ENCODE data around the gene PLA2R1. TPM values are rescaled to one million over a fixed set of nuclear protein-coding genes. Genes with fewer than 3 reads are reported as not detected.

PLA2R1 gene
- total and polyA plus RNA-seq, 2 of the 4 experiments (the other 2 are of a cell fraction), result 0.43 to 0.54 TPM

GRCh38 chr2:159987181-159987580, 75.2 kb downstream of the PLA2R1 start:
- intact Hi-C loops (cut with micrococcal nuclease), result no loop called here

More at GRCh38 chr2:159987181-159987580, 75.2 kb downstream of the PLA2R1 start:
- BruUV-seq (replicated peaks), result no TSS peak
- H3K4me2 ChIP-seq (ENCODE audit: low read depth, low read length), result no peak overlapping the region
- DNase-seq (no peak), ATAC-seq (ENCODE audit: low read depth) (no peak)
- peaks cover 5% of the 10 kb centered on the region for H3K27me3 ChIP-seq (ENCODE audit: control insufficient read depth, insufficient read depth, low read length)
- H3K9me1 ChIP-seq (ENCODE audit: insufficient read depth, low read length), result no peaks in the 10 kb centered on the region
- H3K18ac ChIP-seq (ENCODE audit: low read depth, low read length), result no peak overlapping the region
- H3K4ac ChIP-seq (ENCODE audit: low read depth, low read length), result no peak overlapping the region
- no peak overlapping the region for H3K4me3 ChIP-seq (ENCODE audit: insufficient read depth, low read depth, low read length)
- no peaks in the 10 kb centered on the region for H3K4me1 ChIP-seq (ENCODE audit: control insufficient read depth, insufficient read depth, low read length)
- in situ Hi-C loops (cut with MboI; ENCODE audit: low sequenced_read_pairs) (no loop called here), dilution Hi-C loops (cut with HindIII; ENCODE audit: low sequenced_read_pairs, unreplicated experiment) (no loop called here)
- no peak overlapping the region for H2AK5ac ChIP-seq (ENCODE audit: low read depth, low read length)
- H4K91ac ChIP-seq (ENCODE audit: insufficient read depth, low read depth, low read length), result no peak overlapping the region
- H2BK120ac ChIP-seq (ENCODE audit: low read depth, low read length), result no peak overlapping the region
- H3K9ac ChIP-seq (ENCODE audit: low read depth, low read length), result no peak overlapping the region
- no peak overlapping the region for H4K8ac ChIP-seq (ENCODE audit: low read depth in 2 of 2, low read length in 2 of 2)
- no peak overlapping the region for H4K5ac ChIP-seq (ENCODE audit: low read depth, low read length)
- H2BK5ac ChIP-seq (ENCODE audit: low read depth, low read length, poor library complexity, severe bottlenecking), result no peak overlapping the region
- CTCF ChIA-PET, result no interaction called here
- POLR2A ChIA-PET (ENCODE audit: unreplicated experiment), result no interaction called here
- H3K27ac ChIP-seq (ENCODE audit: insufficient read depth, low read length), result no peak overlapping the region
- peaks cover 2% of the 10 kb centered on the region; the same call in 1 of the 2 replicates for H4K20me1 ChIP-seq (ENCODE audit: insufficient read depth, low read length)
- no peaks in the 10 kb centered on the region for H3K36me3 ChIP-seq (ENCODE audit: control insufficient read depth, insufficient read depth, low read length)
- H3K56ac ChIP-seq (ENCODE audit: extremely low read depth, insufficient read depth, low read length), result no peak overlapping the region
- no peaks in the 10 kb centered on the region for H3K79me1 ChIP-seq (ENCODE audit: low read depth in 1 of 2, low read length in 2 of 2)
- H3K9me3 ChIP-seq (ENCODE audit: control insufficient read depth, insufficient read depth, low read length), result no peaks in the 10 kb centered on the region
- no peak overlapping the region for H2AK9ac ChIP-seq (replicated peaks; ENCODE audit: low read depth, low read length, poor library complexity)
- 83% methylated on average over 1 of the region's 6 CpGs; no CpG with 5 or more reads in 1 of the 2 experiments for WGBS, 2 experiments (ENCODE audit: extremely low coverage in 2 of 2, insufficient read length in 1 of 2)
- H3K23ac ChIP-seq (ENCODE audit: low read depth, low read length), result no peak overlapping the region
- H2BK15ac ChIP-seq (ENCODE audit: low read depth, low read length), result no peak overlapping the region
- TF ChIP-seq RAD21 (IDR thresholded peaks at IDR 0.05; ENCODE audit: low read length) (no peak), FOS (IDR thresholded peaks at IDR 0.05; ENCODE audit: low read depth, low read length) (no peak), NFE2L2 (IDR thresholded peaks at IDR 0.05; ENCODE audit: low read depth, low read length) (no peak), RFX5 (IDR thresholded peaks at IDR 0.05; ENCODE audit: low read depth, low read length) (no peak), MAFK (IDR thresholded peaks at IDR 0.05; ENCODE audit: low read depth, low read length) (no peak), MAZ (IDR thresholded peaks at IDR 0.05; ENCODE audit: borderline replicate concordance, low read depth, low read length) (no peak), ELK1 (IDR thresholded peaks at IDR 0.05; ENCODE audit: borderline replicate concordance, low read depth, low read length) (no peak), MXI1 (IDR thresholded peaks at IDR 0.05; ENCODE audit: borderline replicate concordance, low read depth, low read length) (no peak), CHD1 (IDR thresholded peaks at IDR 0.05; ENCODE audit: low read depth, low read length) (no peak), BHLHE40 (IDR thresholded peaks at IDR 0.05; ENCODE audit: low read depth, low read length) (no peak), POLR2A (IDR thresholded peaks at IDR 0.05; ENCODE audit: low read depth, low read length) (no peak), SMC3 (IDR thresholded peaks at IDR 0.05; ENCODE audit: low read depth, low read length) (no peak), CTCF (conservative IDR thresholded peaks at IDR 0.05; ENCODE audit: low read depth, low read length) (no peak), CEBPB (IDR thresholded peaks at IDR 0.05; ENCODE audit: low read depth, low read length) (no peak), USF2 (IDR thresholded peaks at IDR 0.05; ENCODE audit: low read depth, low read length) (no peak), RCOR1 (IDR thresholded peaks at IDR 0.05; ENCODE audit: insufficient replicate concordance, low read length) (no peak)
- no peak overlapping the region for H2BK20ac ChIP-seq (ENCODE audit: low read depth, low read length)
- no peak overlapping the region for H2AFZ ChIP-seq (replicated peaks; ENCODE audit: low read length, poor library complexity)
- no peak overlapping the region for H3K14ac ChIP-seq (replicated peaks; ENCODE audit: low read depth, low read length)
